K562 (cell line): Measurements from ENCODE around the gene WASHC4. TPM values are rescaled to one million over a fixed set of nuclear protein-coding genes. Genes with fewer than 3 reads are reported as not detected.

Source experiments
- BCL6 ChIP-seq: fragments of 250-450 bp; sonication (Bioruptor Pico); IDR thresholded peaks from 2 replicates; pipeline ENCODE4 v1.4.0; 2020
- CHD1 ChIP-seq: fragments of 200-600 bp; sonication (generic); IDR thresholded peaks from one replicate; pipeline ENCODE4 v1.6.1; 2012; ENCODE audit warnings: mild to moderate bottlenecking, moderate library complexity, low read length, inconsistent platforms
- CTBP1 ChIP-seq: fragments of 450-650 bp; IDR thresholded peaks from 2 replicates; pipeline ENCODE4 v1.6.1; 2016; ENCODE audit warnings: borderline replicate concordance
- FUS ChIP-seq: fragments of 200-400 bp; formaldehyde crosslinking; optimal IDR thresholded peaks from 2 replicates; pipeline ENCODE3; 2017; ENCODE audit warnings: low read depth, low read length
- HDAC1 ChIP-seq, 2 experiments: fragments of 450-650 bp; IDR thresholded peaks; 2 replicates each; pipeline ENCODE4 v1.6.1; 2016 to 2017; ENCODE audit warnings: inconsistent platforms in 1 of 2, mild to moderate bottlenecking in 1 of 2, moderate library complexity in 1 of 2
- HNRNPK ChIP-seq: fragments of 200-400 bp; formaldehyde crosslinking; IDR thresholded peaks from one replicate; pipeline ENCODE4 v1.6.1; 2018; ENCODE audit warnings: mild to moderate bottlenecking, low read depth, low read length; ENCODE audit not compliant: poor library complexity, severe bottlenecking
- KLF1 ChIP-seq: fragments of 450-650 bp; IDR thresholded peaks from 2 replicates; pipeline ENCODE4 v1.6.1; 2016; ENCODE audit warnings: missing genetic modification characterization, missing compliant biosample characterization
- MAFK ChIP-seq: IDR thresholded peaks from 2 replicates; pipeline ENCODE4 v1.6.1; 2011; ENCODE audit warnings: low read length, improper control_type of control experiment
- MCM5 ChIP-seq: fragments of 450-650 bp; IDR thresholded peaks from 2 replicates; pipeline ENCODE4 v1.6.1; 2016; ENCODE audit warnings: low read depth
- NCOA4 ChIP-seq: fragments of 450-650 bp; IDR thresholded peaks from 2 replicates; pipeline ENCODE4 v1.6.1; 2018; ENCODE audit warnings: mild to moderate bottlenecking; ENCODE audit not compliant: partially characterized antibody
- NCOA6 ChIP-seq: fragments of 450-650 bp; IDR thresholded peaks from 2 replicates; pipeline ENCODE4 v1.6.1; 2017; ENCODE audit warnings: mild to moderate bottlenecking
- NCOR1 ChIP-seq: fragments of 450-650 bp; IDR thresholded peaks from 2 replicates; pipeline ENCODE4 v1.6.1; 2016; ENCODE audit warnings: mild to moderate bottlenecking, moderate library complexity
- RBBP5 ChIP-seq: fragments of 200-600 bp; sonication (generic); IDR thresholded peaks from 2 replicates; pipeline ENCODE4 v1.6.1; 2012; ENCODE audit warnings: borderline replicate concordance, mild to moderate bottlenecking, low read length, control low read depth, inconsistent platforms; ENCODE audit not compliant: insufficient read depth, poor library complexity, severe bottlenecking
- RBM17 ChIP-seq: fragments of 200-400 bp; formaldehyde crosslinking; IDR thresholded peaks from 2 replicates; pipeline ENCODE4 v1.6.1; 2017; ENCODE audit warnings: low read depth, mild to moderate bottlenecking, low read length, borderline replicate concordance
- TARDBP ChIP-seq: fragments of 450-650 bp; IDR thresholded peaks from 2 replicates; pipeline ENCODE4 v1.6.1; 2016
- TSC22D4 ChIP-seq: fragments of 450-650 bp; IDR thresholded peaks from 2 replicates; pipeline ENCODE4 v1.6.1; 2016; ENCODE audit warnings: missing genetic modification characterization, missing biosample characterization, control low read depth
- ZKSCAN1 ChIP-seq: fragments of 150-350 bp; IDR thresholded peaks from 2 replicates; pipeline ENCODE4 v1.6.1; 2016; ENCODE audit warnings: low read depth, low read length
- ZNF12 ChIP-seq: sonication (generic); formaldehyde crosslinking; IDR thresholded peaks from 2 replicates; pipeline ENCODE4 v1.4.0; 2020; ENCODE audit warnings: mild to moderate bottlenecking, missing genetic modification reagents
- ZNF140 ChIP-seq: fragments of 250-450 bp; sonication (Bioruptor Pico); IDR thresholded peaks from 2 replicates; pipeline ENCODE4 v1.8.0; 2021; ENCODE audit warnings: moderate library complexity, mild to moderate bottlenecking, inconsistent platforms
- ZNF146 ChIP-seq: IDR thresholded peaks from one replicate; pipeline ENCODE4 v1.6.1; 2018; ENCODE audit warnings: missing compliant biosample characterization; ENCODE audit not compliant: unreplicated experiment
- ZNF253 ChIP-seq: fragments of 250-450 bp; sonication (Bioruptor Pico); conservative IDR thresholded peaks from 2 replicates; pipeline ENCODE4 v1.6.1; 2021; ENCODE audit warnings: mild to moderate bottlenecking
- ZNF354B ChIP-seq: fragments of 250-450 bp; sonication (Bioruptor Pico); IDR thresholded peaks from 2 replicates; pipeline ENCODE4 v1.4.0; 2020
- ZNF740 ChIP-seq, 3 experiments: fragments of 200-800 bp in 1 of 3; sonication (Bioruptor generic) in 1 of 3; sonication (generic) in 1 of 3; formaldehyde crosslinking in 1 of 3; IDR thresholded peaks; 2 replicates each; pipeline versions ENCODE4 v1.6.1 to v1.8.0; 2016 to 2022; ENCODE audit warnings: mild to moderate bottlenecking in 2 of 3, missing compliant biosample characterization in 2 of 3, missing genetic modification characterization in 2 of 3, missing genetic modification reagents in 1 of 3
- polyA plus RNA-seq, 8 experiments: library from polyadenylated mRNA; depleted of rRNA in 4 of 8; stranded (reverse) in 5 of 8; unstranded in 3 of 8; fragments of >200 nt; fragmentation: Nextera tagmentation in 2 of 8; fragmentation: Illumina TruSeq in 1 of 8; extraction: Ambion mirVana in 2 of 8; extraction: Trizol in 1 of 8; gene quantifications; 2 replicates each; pipeline versions ENCODE4 v1.2.1 to v1.2.3, GENCODE V29; 2011 to 2014; ENCODE audit warnings: inconsistent platforms in 1 of 8, missing spikeins in 1 of 8
- total RNA-seq, 7 experiments: library from RNA; depleted of rRNA in 6 of 7; stranded (reverse); fragments of >200 nt in 6 of 7; fragmentation: Illumina TruSeq in 2 of 7; extraction: Trizol in 2 of 7; gene quantifications; 2 replicates each; pipeline versions ENCODE4 v1.2.1 to v1.2.3, GENCODE V29; 2011 to 2021; ENCODE audit warnings: low replicate concordance in 1 of 7
- TF ChIP-seq, protein P1 (sequence below): fragments of 450-650 bp; formaldehyde crosslinking; IDR thresholded peaks from 2 replicates; pipeline ENCODE4 v1.4.0; 2020; ENCODE audit warnings: mild to moderate bottlenecking, moderate library complexity
- TF ChIP-seq, protein P2 (sequence below): fragments of 250-450 bp; sonication (Bioruptor Pico); IDR thresholded peaks from 2 replicates; pipeline ENCODE4 v1.5.0; 2021
- TF ChIP-seq, protein P3 (sequence below): fragments of 250-450 bp; sonication (Bioruptor Pico); IDR thresholded peaks from 2 replicates; pipeline ENCODE4 v1.5.1; 2021; ENCODE audit warnings: mild to moderate bottlenecking

The WASHC4 gene
- total and polyA plus RNA-seq, 9 of the 15 experiments (the other 6 are each of a cell fraction or from before 2014, with no cell fraction given), result 12.5 to 38.5 (median 21.3) TPM

DNA sequence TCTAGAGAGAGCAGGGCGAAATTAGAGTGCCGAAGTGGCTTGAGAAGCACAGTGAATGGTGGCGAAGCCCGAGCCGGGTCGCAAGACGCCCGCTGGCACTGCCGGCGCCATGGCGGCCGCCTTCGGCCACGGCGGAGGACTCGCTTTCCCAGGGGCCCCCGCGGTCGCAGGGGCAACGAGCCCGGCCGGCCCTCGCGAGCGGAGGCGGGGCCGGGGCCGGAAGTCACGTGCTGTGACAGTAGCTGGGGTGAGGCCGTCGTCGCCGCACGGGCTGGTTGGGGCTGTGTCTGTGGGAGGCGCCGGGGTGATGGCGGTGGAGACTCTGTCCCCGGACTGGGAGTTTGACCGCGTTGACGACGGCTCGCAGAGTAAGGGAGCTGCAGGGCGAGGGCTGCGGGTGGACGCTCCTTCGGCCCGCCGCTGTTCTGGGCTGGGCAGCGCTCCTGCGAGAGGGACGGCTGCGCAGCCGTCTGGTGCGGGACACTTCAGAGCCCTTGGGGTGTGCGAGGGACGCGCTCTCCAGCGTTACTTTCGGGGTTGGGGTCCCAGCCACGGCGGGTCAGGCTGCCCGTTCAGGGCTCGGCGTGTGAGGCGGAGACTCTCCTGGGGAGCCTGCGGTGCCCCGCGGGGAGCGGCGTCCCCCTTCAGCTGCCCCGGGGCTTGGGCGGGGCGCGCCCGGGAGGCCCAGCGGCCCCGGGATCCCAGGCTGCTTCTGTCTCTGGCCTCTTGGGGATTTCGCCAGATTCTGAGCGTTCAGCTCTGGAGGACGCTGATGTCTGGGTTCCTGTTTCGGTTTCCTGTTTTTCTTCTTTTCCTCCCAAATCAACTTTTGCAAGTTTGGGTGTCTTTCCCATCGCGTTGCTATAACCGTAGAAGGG, at the start of gene WASHC4 (continued):
- TF ChIP-seq ZKSCAN1 (no peak), NCOA4 (no peak), FUS (peak; percentile 94), KLF1 (tag) (peak; percentile 82; the same call in 1 of the 2 replicates), BCL6 (no peak), CTBP1 (peak; percentile 58; the same call in 1 of the 2 replicates), NCOA6 (peak; percentile 64; the same call in 1 of the 2 replicates), ZNF253 (CRISPR knock-in tag) (no peak), HNRNPK (no peak), RBM17 (no peak), NCOR1 (no peak; the same call in 1 of the 2 replicates), CHD1 (peak; percentile 50), ZNF12 (CRISPR knock-in tag) (peak; percentile 71; the same call in 1 of the 2 replicates), MAFK (no peak), ZNF140 (CRISPR knock-in tag) (no peak), ZNF354B (CRISPR knock-in tag) (no peak), TSC22D4 (no peak), ZNF146 (CRISPR knock-in tag) (no peak), MCM5 (no peak), RBBP5 (peak; percentile 94), TARDBP (no peak), ZNF740 (CRISPR knock-in tag; IDR thresholded peaks at IDR 0.05) (no peak), ZNF740 (tag; IDR thresholded peaks at IDR 0.05) (no peak), HDAC1 (IDR thresholded peaks at IDR 0.05) (peak in 1 of 2 experiments; percentile 83; a peak in 2 of 4 replicates)
- TF ChIP-seq, protein P1, sequence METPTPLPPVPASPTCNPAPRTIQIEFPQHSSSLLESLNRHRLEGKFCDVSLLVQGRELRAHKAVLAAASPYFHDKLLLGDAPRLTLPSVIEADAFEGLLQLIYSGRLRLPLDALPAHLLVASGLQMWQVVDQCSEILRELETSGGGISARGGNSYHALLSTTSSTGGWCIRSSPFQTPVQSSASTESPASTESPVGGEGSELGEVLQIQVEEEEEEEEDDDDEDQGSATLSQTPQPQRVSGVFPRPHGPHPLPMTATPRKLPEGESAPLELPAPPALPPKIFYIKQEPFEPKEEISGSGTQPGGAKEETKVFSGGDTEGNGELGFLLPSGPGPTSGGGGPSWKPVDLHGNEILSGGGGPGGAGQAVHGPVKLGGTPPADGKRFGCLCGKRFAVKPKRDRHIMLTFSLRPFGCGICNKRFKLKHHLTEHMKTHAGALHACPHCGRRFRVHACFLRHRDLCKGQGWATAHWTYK (CRISPR knock-in tag), result no peak
- TF ChIP-seq, protein P2, sequence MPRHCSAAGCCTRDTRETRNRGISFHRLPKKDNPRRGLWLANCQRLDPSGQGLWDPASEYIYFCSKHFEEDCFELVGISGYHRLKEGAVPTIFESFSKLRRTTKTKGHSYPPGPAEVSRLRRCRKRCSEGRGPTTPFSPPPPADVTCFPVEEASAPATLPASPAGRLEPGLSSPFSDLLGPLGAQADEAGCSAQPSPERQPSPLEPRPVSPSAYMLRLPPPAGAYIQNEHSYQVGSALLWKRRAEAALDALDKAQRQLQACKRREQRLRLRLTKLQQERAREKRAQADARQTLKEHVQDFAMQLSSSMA (CRISPR knock-in tag), result no peak
- TF ChIP-seq, protein P3, sequence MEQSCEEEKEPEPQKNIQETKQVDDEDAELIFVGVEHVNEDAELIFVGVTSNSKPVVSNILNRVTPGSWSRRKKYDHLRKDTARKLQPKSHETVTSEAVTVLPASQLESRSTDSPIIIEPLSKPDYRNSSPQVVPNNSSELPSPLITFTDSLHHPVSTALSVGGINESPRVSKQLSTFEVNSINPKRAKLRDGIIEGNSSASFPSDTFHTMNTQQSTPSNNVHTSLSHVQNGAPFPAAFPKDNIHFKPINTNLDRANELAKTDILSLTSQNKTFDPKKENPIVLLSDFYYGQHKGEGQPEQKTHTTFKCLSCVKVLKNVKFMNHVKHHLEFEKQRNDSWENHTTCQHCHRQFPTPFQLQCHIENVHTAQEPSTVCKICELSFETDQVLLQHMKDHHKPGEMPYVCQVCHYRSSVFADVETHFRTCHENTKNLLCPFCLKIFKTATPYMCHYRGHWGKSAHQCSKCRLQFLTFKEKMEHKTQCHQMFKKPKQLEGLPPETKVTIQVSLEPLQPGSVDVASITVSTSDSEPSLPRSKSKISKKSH, result no peak
